ENCODE results near the gene HDAC4.
A peak's percentile ranks its signal among the peaks of the same experiment; 100 is the strongest.

The HDAC4 gene

DNA sequence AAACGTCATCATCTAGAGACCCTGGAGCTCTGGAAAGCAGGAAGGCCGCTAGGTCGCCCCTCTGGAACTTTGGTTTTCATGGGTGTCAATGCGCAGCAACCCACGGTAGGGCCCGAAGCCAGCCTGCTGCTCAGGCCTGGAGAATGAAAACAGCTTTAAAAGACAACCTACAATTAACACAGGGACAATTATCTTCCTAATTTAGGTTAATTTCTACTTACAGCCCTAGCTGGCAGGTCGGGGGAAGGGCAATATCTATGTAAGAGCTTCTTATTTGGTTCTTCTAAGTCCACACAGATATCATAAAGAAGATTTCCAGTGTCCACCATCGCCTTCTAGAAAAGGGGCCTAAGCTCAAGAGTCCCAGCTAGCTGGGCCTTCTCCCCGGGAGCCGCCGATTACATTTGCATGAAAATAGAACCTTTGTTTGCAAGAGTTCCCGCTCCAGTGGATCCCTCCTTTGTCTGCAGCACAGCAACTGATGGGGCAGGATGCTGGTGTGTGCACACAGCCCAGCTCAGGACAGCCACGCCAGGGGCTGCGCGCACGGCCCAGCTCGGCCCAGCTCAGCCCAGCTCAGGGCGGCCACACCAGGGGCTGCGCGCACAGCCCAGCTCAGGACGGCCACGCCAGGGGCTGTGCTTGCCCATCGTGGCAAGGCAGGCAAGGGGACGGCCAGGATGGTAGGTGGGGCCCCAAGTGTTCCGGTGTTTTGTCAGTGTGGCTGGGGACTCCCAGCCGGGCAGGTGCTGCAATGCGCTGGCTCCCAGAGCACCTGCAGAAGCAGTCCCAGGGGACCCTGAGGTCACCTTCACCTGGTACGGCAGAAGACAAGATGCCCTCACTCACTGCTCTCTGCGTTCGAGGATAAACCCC, 109.1 kb downstream of the HDAC4 start:
- TF ChIP-seq, protein P1, sequence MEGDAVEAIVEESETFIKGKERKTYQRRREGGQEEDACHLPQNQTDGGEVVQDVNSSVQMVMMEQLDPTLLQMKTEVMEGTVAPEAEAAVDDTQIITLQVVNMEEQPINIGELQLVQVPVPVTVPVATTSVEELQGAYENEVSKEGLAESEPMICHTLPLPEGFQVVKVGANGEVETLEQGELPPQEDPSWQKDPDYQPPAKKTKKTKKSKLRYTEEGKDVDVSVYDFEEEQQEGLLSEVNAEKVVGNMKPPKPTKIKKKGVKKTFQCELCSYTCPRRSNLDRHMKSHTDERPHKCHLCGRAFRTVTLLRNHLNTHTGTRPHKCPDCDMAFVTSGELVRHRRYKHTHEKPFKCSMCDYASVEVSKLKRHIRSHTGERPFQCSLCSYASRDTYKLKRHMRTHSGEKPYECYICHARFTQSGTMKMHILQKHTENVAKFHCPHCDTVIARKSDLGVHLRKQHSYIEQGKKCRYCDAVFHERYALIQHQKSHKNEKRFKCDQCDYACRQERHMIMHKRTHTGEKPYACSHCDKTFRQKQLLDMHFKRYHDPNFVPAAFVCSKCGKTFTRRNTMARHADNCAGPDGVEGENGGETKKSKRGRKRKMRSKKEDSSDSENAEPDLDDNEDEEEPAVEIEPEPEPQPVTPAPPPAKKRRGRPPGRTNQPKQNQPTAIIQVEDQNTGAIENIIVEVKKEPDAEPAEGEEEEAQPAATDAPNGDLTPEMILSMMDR (conservative IDR thresholded peaks at IDR 0.05; ENCODE audit: low read depth, low read length): no peak
- no peak overlapping the region for H3K4me3 ChIP-seq (ENCODE audit: low read depth, low read length)
- DNase-seq (ENCODE audit: low read depth): no peak

DNA sequence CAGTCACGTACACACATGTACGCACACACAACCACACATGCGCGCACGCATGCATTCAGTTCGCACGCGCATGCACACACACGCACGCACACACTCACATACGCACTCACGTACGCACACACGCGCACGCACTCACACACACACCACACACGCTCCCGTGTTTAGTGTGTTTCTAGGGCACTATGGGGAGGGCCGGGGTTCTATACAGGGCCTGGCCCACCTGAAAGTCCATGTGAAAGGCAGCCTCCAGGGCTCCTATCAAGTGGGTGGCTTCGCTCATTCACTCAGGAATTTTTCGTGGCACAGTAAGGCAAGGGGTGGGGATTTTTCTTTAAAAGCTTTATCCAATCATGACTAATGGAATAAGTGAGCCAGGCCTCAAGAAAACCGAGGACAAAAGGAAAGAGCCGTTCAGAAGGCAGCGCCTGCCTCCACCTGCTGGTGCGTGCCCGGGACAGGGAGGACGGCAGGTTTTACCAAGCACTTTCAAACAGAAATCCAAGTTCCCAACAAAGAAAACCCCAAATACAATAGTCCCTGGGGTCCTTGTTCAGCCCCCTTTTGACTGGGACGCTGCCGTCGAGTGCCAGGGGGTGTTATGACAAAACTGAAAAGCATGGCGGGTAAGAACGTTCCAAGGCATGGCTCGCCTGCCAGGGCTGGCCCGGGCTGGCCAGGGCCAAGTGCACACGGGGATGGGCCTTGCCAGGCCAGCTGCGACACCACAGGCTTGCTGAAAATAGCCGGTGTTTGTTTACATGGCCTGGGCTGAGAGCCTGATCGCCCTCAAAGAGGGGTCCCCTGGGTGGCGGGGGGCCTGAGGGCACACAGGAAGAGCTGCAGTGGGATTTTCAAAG, 110.0 kb downstream of the HDAC4 start:
- TF ChIP-seq, protein P1 (conservative IDR thresholded peaks at IDR 0.05; ENCODE audit: low read depth, low read length): no peak
- H3K4me3 ChIP-seq (ENCODE audit: low read depth, low read length): no peak overlapping the region
- DNase-seq (ENCODE audit: low read depth): no peak

DNA sequence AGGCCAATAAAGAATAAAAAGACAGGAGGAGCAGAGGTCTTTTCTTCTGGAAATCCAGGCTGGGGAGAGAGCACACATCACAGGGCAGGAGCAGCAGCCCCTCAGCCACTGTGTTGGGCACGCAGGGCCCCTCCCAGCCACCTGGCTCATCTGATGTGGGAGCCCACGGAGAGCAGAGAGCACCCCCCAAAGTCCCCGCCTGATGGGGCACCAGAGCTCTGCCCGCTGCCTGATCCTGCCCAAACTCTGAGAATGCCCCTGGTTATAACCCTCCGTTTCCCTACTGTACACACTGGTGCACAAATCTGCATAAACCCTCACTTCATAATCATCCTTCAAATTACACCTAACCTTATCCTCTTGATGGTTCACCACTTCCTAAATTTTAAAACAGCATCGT, 111.3 kb downstream of the HDAC4 start:
- DNase-seq (ENCODE audit: low read depth): no peak

DNA sequence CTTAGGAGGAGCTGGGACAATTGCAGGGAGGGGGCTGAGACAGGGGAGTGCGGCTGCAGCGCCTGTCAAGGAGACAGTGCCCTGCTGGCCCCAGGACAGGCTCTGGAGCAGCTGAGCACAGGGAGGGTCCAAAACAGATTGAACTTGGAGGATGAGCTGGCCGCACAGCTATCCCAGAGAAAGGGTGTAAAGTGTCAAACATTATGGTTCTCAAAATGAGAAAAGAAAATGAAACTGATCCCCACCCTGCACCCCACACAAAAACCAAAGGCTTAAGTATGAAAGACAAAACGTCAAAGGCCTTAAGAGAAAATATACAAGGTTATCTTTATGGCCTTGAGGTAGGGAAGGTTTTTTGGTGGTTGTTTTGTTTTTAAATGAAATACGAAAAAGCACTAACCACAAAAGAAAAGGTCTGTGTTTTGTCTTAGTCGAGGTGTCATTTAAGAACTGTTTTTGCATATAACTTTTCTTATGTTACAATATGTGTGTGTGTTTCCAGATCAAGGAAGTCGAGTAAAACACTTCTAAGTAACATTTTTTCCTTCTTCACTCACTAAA, 111.8 kb downstream of the HDAC4 start:
- H3K4me3 ChIP-seq (ENCODE audit: low read depth, low read length): peak overlapping the region; percentile 9
- no peak for DNase-seq (ENCODE audit: low read depth)
- TF ChIP-seq, protein P1 (conservative IDR thresholded peaks at IDR 0.05; ENCODE audit: low read depth, low read length): no peak

More for the DNA sequence above, 111.3 kb downstream of the HDAC4 start:
- TF ChIP-seq, protein P1 (conservative IDR thresholded peaks at IDR 0.05; ENCODE audit: low read depth, low read length): no peak
- no peak overlapping the region for H3K4me3 ChIP-seq (ENCODE audit: low read depth, low read length)

DNA sequence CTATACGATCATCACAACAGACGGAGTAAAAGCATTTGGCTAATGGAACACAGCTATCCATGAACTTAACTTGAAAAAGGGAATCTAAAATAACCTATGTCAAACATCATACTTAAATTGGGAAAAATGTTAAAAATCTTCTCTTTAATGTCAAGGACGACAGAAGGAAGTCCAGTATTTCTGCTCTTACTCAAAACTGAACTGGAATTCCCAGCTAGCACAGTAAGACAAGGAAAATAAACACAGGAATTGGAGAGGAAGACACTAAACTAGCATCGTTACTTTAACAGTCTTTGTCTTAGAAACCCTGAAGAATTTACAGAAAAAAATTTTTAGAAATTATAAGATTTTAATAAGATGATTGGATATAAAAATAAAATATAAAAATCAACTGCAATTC, 112.6 kb downstream of the HDAC4 start:
- DNase-seq (ENCODE audit: low read depth): no peak
- H3K4me3 ChIP-seq (ENCODE audit: low read depth, low read length): no peak overlapping the region
- TF ChIP-seq, protein P1 (conservative IDR thresholded peaks at IDR 0.05; ENCODE audit: low read depth, low read length): no peak

DNA sequence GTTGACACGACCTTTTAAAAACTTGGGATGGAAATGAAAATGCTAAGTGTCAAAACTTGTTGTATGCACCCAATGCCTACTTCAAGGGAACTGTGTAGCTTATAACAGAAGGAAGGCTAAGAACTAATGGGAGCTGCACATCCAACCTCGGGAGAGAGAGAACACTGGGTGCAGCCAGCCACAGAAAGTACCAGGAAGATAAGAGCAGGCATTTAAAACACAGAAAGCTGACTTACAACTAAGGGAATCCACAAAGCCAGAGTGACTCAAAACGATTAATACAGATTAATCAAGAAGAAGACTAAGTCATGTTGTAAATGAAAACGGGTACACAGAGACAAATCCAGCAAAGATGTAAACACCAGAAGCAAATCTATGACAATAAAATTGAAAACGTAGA, 113.4 kb downstream of the HDAC4 start:
- TF ChIP-seq, protein P1 (conservative IDR thresholded peaks at IDR 0.05; ENCODE audit: low read depth, low read length): no peak
- DNase-seq (ENCODE audit: low read depth): peak; percentile 49
- H3K4me3 ChIP-seq (ENCODE audit: low read depth, low read length): no peak overlapping the region

Measured in choroid plexus epithelial cell (primary cell).